Right atrium auricular region (tissue), 2 donors: ENCODE results near the gene CSNK1G3. TPM values are rescaled to one million over a fixed set of nuclear protein-coding genes. Genes with fewer than 3 reads are reported as not detected.
"Not testable (repeated sequence)": the region's sequence is repeated elsewhere in the genome, so short reads cannot be mapped to it uniquely, and the experiment has no call there.

Experiments
- DNase-seq: peaks from one replicate; pipeline ENCODE4 v3.0.0-alpha.2; 2019; ENCODE audit warnings: low spot score
- H3K27ac ChIP-seq, 2 donors: fragments of 200-600 bp; sonication (generic); 1 replicate in 1 of 2; 2 replicates in 1 of 2; pipeline ENCODE4 v1.5.1; 2016 to 2019
- H3K27me3 ChIP-seq, 2 donors: fragments of 200-600 bp; sonication (generic); one replicate each; pipeline versions ENCODE4 v1.5.1 to v1.6.0; 2017 to 2019
- H3K36me3 ChIP-seq: fragments of 200-600 bp; sonication (generic); one replicate; pipeline ENCODE4 v1.5.1; 2016
- H3K4me1 ChIP-seq, 2 donors: fragments of 200-600 bp; sonication (generic); one replicate each; pipeline versions ENCODE4 v1.5.1 to v1.6.0; 2017 to 2019
- H3K4me3 ChIP-seq, 2 donors: fragments of 200-600 bp; sonication (generic); 1 replicate in 1 of 2; 2 replicates in 1 of 2; pipeline ENCODE4 v1.5.1; 2017 to 2019; ENCODE audit warnings: mild to moderate bottlenecking in 1 of 2, moderate library complexity in 1 of 2
- H3K9me3 ChIP-seq, 2 donors: fragments of 200-600 bp; sonication (generic); one replicate each; pipeline ENCODE4 v1.5.1; 2019
- CTCF ChIP-seq, 2 donors: fragments of 200-600 bp; sonication (generic); IDR thresholded peaks; one replicate each; pipeline ENCODE4 v1.5.1; 2019; ENCODE audit warnings: antibody characterized with exemption in 2 of 2
- total RNA-seq, 2 donors: library from RNA; depleted of rRNA; stranded (reverse); fragments of >200 nt; gene quantifications; one replicate each; pipeline ENCODE4 v1.1.0, GENCODE V29; 2016

Gene CSNK1G3
- total RNA-seq, 2 donors from 2014 or later = 28.1 to 28.9 TPM

- no peak overlapping the region for H3K4me3 ChIP-seq
- H3K27ac ChIP-seq = no peak overlapping the region
- H3K4me1 ChIP-seq = no peaks in the 10 kb centered on the region
- no peaks in the 10 kb centered on the region for H3K36me3 ChIP-seq
- DNase-seq = no peak
- H3K9me3 ChIP-seq = peaks cover 0 to 23% of the 10 kb centered on the region in 2 donors
- no peaks in the 10 kb centered on the region for H3K27me3 ChIP-seq
- TF ChIP-seq CTCF (IDR thresholded peaks at IDR 0.05) = no peak
Observed at GRCh38 chr5:123628860-123629544, 117.0 kb downstream of the CSNK1G3 start.

GRCh38 chr5:123636006-123636405, 124.0 kb downstream of the CSNK1G3 start:
- H3K4me1 ChIP-seq = no peaks in the 10 kb centered on the region
- H3K27me3 ChIP-seq = no peaks in the 10 kb centered on the region
- no peak overlapping the region for H3K4me3 ChIP-seq
- H3K27ac ChIP-seq = no peak overlapping the region
- H3K9me3 ChIP-seq = no peaks in the 10 kb centered on the region
- no peak for DNase-seq
- no peak for TF ChIP-seq CTCF (IDR thresholded peaks at IDR 0.05)
- H3K36me3 ChIP-seq = no peaks in the 10 kb centered on the region

- not testable (repeated sequence) for H3K4me1 ChIP-seq, H3K27ac ChIP-seq, H3K9me3 ChIP-seq, H3K4me3 ChIP-seq, DNase-seq, H3K27me3 ChIP-seq, H3K36me3 ChIP-seq
Observed at GRCh38 chr5:123637028-123637427, 125.1 kb downstream of the CSNK1G3 start.

- Histone ChIP-seq H3K27me3 (no peaks in the 10 kb centered on the region), H3K4me3 (no peak overlapping the region), H3K4me1 (no peaks in the 10 kb centered on the region), H3K9me3 (no peaks in the 10 kb centered on the region), H3K36me3 (no peaks in the 10 kb centered on the region), H3K27ac (no peak overlapping the region)
- no peak for DNase-seq
- TF ChIP-seq CTCF (IDR thresholded peaks at IDR 0.05) = no peak
Observed at GRCh38 chr5:123639244-123639643, 127.3 kb downstream of the CSNK1G3 start.

- no peaks in the 10 kb centered on the region for H3K27me3 ChIP-seq
Observed at GRCh38 chr5:123645024-123645603, 133.1 kb downstream of the CSNK1G3 start.

GRCh38 chr5:123647066-123647465, 135.1 kb downstream of the CSNK1G3 start:
- Histone ChIP-seq H3K27me3 (no peaks in the 10 kb centered on the region), H3K27ac (no peak overlapping the region), H3K9me3 (no peaks in the 10 kb centered on the region), H3K36me3 (no peaks in the 10 kb centered on the region), H3K4me1 (no peaks in the 10 kb centered on the region), H3K4me3 (no peak overlapping the region)
- no peak for TF ChIP-seq CTCF (IDR thresholded peaks at IDR 0.05)
- no peak for DNase-seq

More at GRCh38 chr5:123645024-123645603, 133.1 kb downstream of the CSNK1G3 start:
- Histone ChIP-seq H3K9me3 (no peaks in the 10 kb centered on the region), H3K4me1 (no peaks in the 10 kb centered on the region), H3K4me3 (no peak overlapping the region), H3K27ac (no peak overlapping the region), H3K36me3 (no peaks in the 10 kb centered on the region)
- no peak for DNase-seq
- no peak for TF ChIP-seq CTCF (IDR thresholded peaks at IDR 0.05)
